ENCODE results near the gene ATOH8. TPM values are rescaled to one million over a fixed set of nuclear protein-coding genes. Genes with fewer than 3 reads are reported as not detected.

Gene ATOH8
- total and polyA plus RNA-seq, 12 donors, result 8.7 to 45.9 (median 17.8) TPM

- H3K4me3 ChIP-seq, result no peak overlapping the region
- peak; percentile 18 to 74 (median 48) for ATAC-seq
- H3K4me1 ChIP-seq, result peaks cover 30 to 67% (median 50%) of the 10 kb centered on the region in 9 donors
- WGBS, 2 donors, result 60% methylated on average over 6 of the region's 6 CpGs
- H3K27me3 ChIP-seq, result no peaks in the 10 kb centered on the region
- intact Hi-C loops (cut with DNase I), result loop anchor here in 9 of 10 donors (1.0 to 5.0 kb wide), 6 partner anchors 25 to 70 kb away; partner anchors contain the start of gene ATOH8 (in 5 of the 9)
- no peaks in the 10 kb centered on the region for H3K36me3 ChIP-seq
- TF ChIP-seq CTCF (IDR thresholded peaks at IDR 0.05), result peak; percentile 32 to 76 (median 60)
- peak overlapping the region in 4 of 10 donors; percentile 4 to 79 (median 71) for H3K27ac ChIP-seq
- H3K9me3 ChIP-seq, result peaks cover 0 to 15% (median 4%) of the 10 kb centered on the region in 11 donors
- DNase-seq, result no peak
These were observed 44.1 kb downstream of the ATOH8 start for GRCh38 chr2:85797921-85798320.

- DNase-seq (peak in 1 of 2 donors; percentile 49), ATAC-seq (peak in 7 of 8 donors; percentile 23 to 74 (median 47))
- H3K4me3 ChIP-seq, result no peak overlapping the region
- peaks cover 0 to 15% (median 4%) of the 10 kb centered on the region in 11 donors for H3K9me3 ChIP-seq
- WGBS, 2 donors, result 65 to 73% methylated on average over 11 of the region's 11 CpGs
- no peaks in the 10 kb centered on the region for H3K36me3 ChIP-seq
- no peak for TF ChIP-seq CTCF (IDR thresholded peaks at IDR 0.05)
- intact Hi-C loops (cut with DNase I), result loop anchor here in 7 of 10 donors (2.0 to 5.0 kb wide), 3 partner anchors 47 to 67 kb away; partner anchors contain the start of gene ATOH8 (in 5 of the 7)
- peak overlapping the region in 6 of 10 donors; percentile 24 to 79 (median 50) for H3K27ac ChIP-seq
- peaks cover 25 to 54% (median 36%) of the 10 kb centered on the region in 9 donors for H3K4me1 ChIP-seq
- no peaks in the 10 kb centered on the region for H3K27me3 ChIP-seq
These were observed 45.6 kb downstream of the ATOH8 start for GRCh38 chr2:85799215-85799956.

- 96 to 100% methylated on average over 3 of the region's 3 CpGs for WGBS, 2 donors
- no peak for DNase-seq
These were observed 46.8 kb downstream of the ATOH8 start for GRCh38 chr2:85800586-85800985.

More at GRCh38 chr2:85800586-85800985, 46.8 kb downstream of the ATOH8 start:
- TF ChIP-seq CTCF (IDR thresholded peaks at IDR 0.05), result no peak
- peaks cover 0 to 15% (median 4%) of the 10 kb centered on the region in 11 donors for H3K9me3 ChIP-seq
- H3K36me3 ChIP-seq, result no peaks in the 10 kb centered on the region
- no peak overlapping the region for H3K27ac ChIP-seq
- no peaks in the 10 kb centered on the region for H3K27me3 ChIP-seq
- ATAC-seq, result no peak
- no peak overlapping the region for H3K4me3 ChIP-seq
- intact Hi-C loops (cut with DNase I), result no loop called here
- peaks cover 15 to 46% (median 24%) of the 10 kb centered on the region in 9 donors for H3K4me1 ChIP-seq
